ENCODE results near the gene RAB8B. TPM values are rescaled to one million over a fixed set of nuclear protein-coding genes. Genes with fewer than 3 reads are reported as not detected.

Gene RAB8B
- total RNA-seq, 1 donor from 2014 or later, result 21.5 TPM

GRCh38 chr15:63276342-63277037 is 87.1 kb downstream of the RAB8B start:
- H3K4me3 ChIP-seq (ENCODE audit: low read depth, low read length), result peak overlapping the region; percentile 58
- no peak for TF ChIP-seq CTCF (IDR thresholded peaks at IDR 0.05; ENCODE audit: insufficient read depth, low read length, poor library complexity, severe bottlenecking)
- no peaks in the 10 kb centered on the region for H3K36me3 ChIP-seq (ENCODE audit: control insufficient read depth, insufficient read depth, low read length)
- DNase-seq (ENCODE audit: low read depth), result no peak
- no peaks in the 10 kb centered on the region for H3K27me3 ChIP-seq (ENCODE audit: control insufficient read depth, insufficient read depth, low read length)

DNA sequence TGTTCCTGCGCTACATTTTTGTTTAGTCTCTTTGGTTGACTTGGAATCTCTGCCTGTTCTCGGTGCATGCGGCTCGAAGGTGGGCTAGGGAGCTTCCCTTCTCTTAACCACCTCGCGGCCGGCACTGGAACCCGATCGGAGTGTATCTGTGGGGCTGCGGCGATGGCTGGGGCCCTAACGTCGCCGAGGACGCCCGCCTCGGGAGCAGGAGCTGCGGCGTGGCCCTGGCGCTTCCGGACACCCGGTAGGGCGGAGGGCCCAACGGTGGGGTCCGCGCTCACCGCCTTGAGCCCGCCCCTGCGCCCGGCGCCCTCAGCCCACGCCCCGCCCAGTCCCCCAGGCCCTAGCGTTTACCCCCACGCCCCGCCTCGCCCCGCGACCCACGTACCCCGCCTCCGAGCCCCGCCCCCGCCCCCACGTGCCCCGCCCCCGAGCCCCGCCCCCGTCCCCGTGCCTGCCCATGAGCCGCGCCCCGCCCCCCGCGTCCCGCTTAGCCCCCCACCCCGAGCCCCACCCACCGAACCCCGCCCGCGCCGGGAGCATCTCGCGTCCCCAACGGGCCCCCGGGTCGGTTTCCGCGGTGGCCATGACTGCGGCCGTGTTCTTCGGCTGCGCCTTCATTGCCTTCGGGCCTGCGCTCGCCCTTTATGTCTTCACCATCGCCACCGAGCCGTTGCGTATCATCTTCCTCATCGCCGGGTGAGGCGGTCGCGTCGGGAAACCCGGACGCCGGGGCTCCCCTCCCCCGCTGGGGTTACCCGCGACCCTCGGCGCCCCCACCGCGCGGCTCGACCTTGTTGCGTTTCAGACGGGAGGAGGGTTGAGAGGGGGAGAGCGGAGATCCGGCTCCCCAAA is 87.9 kb downstream of the RAB8B start, which contains the start of gene APH1B:
Gene APH1B, plus strand, starts transcription at position 568 of the 855 bp plus-strand sequence. Its CDS starts 19 bp downstream, at position 587.
- TF ChIP-seq CTCF (IDR thresholded peaks at IDR 0.05; ENCODE audit: insufficient read depth, low read length, poor library complexity, severe bottlenecking), result no peak
- Histone ChIP-seq H3K27me3 (ENCODE audit: control insufficient read depth, insufficient read depth, low read length) (no peaks in the 10 kb centered on the region), H3K4me3 (ENCODE audit: low read depth, low read length) (peak within 1 kb of the TSS; percentile 58), H3K36me3 (ENCODE audit: control insufficient read depth, insufficient read depth, low read length) (no peaks in the 10 kb centered on the region)
- DNase-seq (ENCODE audit: low read depth), result no peak

DNA sequence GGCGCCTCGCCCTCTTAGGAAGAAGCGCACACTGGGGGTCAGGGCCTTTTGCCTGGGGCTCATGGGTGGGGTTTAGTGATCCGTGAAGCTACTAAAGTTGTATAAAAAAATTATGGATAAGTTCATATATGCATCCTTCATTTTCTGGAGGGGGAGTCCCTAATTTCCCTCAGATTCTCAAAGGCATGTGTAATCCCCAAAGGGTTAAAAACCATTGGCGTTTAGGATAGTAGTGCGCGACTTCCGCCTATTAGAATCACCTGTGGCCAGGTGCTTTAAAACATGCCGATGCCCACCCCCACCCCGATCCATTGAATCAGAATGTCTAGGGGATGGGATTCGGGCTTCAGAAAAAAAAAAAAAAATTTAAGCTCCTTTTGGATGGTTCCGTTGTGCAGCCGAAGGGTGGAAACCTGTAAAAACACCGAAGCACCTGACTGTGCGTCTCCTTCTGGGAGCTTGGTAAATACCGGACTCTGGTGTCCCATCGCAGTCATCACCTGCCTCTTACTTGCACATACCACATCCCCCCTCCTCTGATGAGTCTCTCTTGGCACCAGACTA is 88.6 kb downstream of the RAB8B start:
- H3K4me3 ChIP-seq (ENCODE audit: low read depth, low read length), result peak overlapping the region; percentile 58
- H3K27me3 ChIP-seq (ENCODE audit: control insufficient read depth, insufficient read depth, low read length), result no peaks in the 10 kb centered on the region
- no peak for DNase-seq (ENCODE audit: low read depth)
- TF ChIP-seq CTCF (IDR thresholded peaks at IDR 0.05; ENCODE audit: insufficient read depth, low read length, poor library complexity, severe bottlenecking), result no peak
- no peaks in the 10 kb centered on the region for H3K36me3 ChIP-seq (ENCODE audit: control insufficient read depth, insufficient read depth, low read length)

GRCh38 chr15:63283126-63283525 is 93.7 kb downstream of the RAB8B start:
- no peaks in the 10 kb centered on the region for H3K27me3 ChIP-seq (ENCODE audit: control insufficient read depth, insufficient read depth, low read length)
- no peak overlapping the region for H3K4me3 ChIP-seq (ENCODE audit: low read depth, low read length)
- no peak for TF ChIP-seq CTCF (IDR thresholded peaks at IDR 0.05; ENCODE audit: insufficient read depth, low read length, poor library complexity, severe bottlenecking)
- no peaks in the 10 kb centered on the region for H3K36me3 ChIP-seq (ENCODE audit: control insufficient read depth, insufficient read depth, low read length)
- no peak for DNase-seq (ENCODE audit: low read depth)

- Histone ChIP-seq H3K36me3 (ENCODE audit: control insufficient read depth, insufficient read depth, low read length) (no peaks in the 10 kb centered on the region), H3K27me3 (ENCODE audit: control insufficient read depth, insufficient read depth, low read length) (no peaks in the 10 kb centered on the region), H3K4me3 (ENCODE audit: low read depth, low read length) (no peak overlapping the region)
- TF ChIP-seq CTCF (IDR thresholded peaks at IDR 0.05; ENCODE audit: insufficient read depth, low read length, poor library complexity, severe bottlenecking), result no peak
- no peak for DNase-seq (ENCODE audit: low read depth)
Measured at GRCh38 chr15:63284335-63284734, 94.9 kb downstream of the RAB8B start.

Data from kidney epithelial cell (primary cell).